HCT116 (cell line): ENCODE data around the gene RABGEF1. TPM values are rescaled to one million over a fixed set of nuclear protein-coding genes. Genes with fewer than 3 reads are reported as not detected.
"Not testable (repeated sequence)": the region's sequence is repeated elsewhere in the genome, so short reads cannot be mapped to it uniquely, and the experiment has no call there.

Source experiments
- ATAC-seq: fragments of 200-7000 bp; cut with Tn5 transposase; 2 replicates; pipeline ENCODE4 v1.9.1; 2020; ENCODE audit warnings: mild to moderate bottlenecking, moderate library complexity
- BruUV-seq: library from RNA; stranded (reverse); fragments of 400-500 nt; replicated peaks from 2 replicates; lab custom pipeline; 2021; lab: Mats Ljungman, UMichigan
- CTCF ChIA-PET: fragments of 300-600 bp; sonication (Branson Sonifier 250); formaldehyde crosslinking; loops from one replicate; lab custom pipeline; 2021; ENCODE audit warnings: antibody characterized with exemption; lab: Charles Lee
- POLR2A ChIA-PET: fragments of 300-600, 350-600 bp; sonication (Branson Sonifier 250); formaldehyde crosslinking; loops from one replicate; lab custom pipeline; 2021; ENCODE audit warnings: antibody characterized with exemption; lab: Charles Lee
- RAD21 ChIA-PET, 2 experiments: fragments of 300-600 bp; sonication (Branson Sonifier 250); formaldehyde crosslinking; loops; one replicate each; lab custom pipeline; 2023; ENCODE audit warnings: low total read pairs in 2 of 2; ENCODE audit not compliant: uncharacterized antibody in 2 of 2, unreplicated experiment in 2 of 2, low non-redundant PET in 1 of 2; lab: Charles Lee
- DNase-seq: peaks from one replicate; pipeline ENCODE4 v3.0.0-alpha.2; 2010; ENCODE audit warnings: low read depth, low spot score
- H2AFZ ChIP-seq: fragments of 200-600 bp; shearing (Covaris generic), sonication (generic); 2 replicates; pipeline ENCODE4 v1.6.1; 2017; ENCODE audit warnings: low read depth, mixed run types, mixed read lengths, antibody characterized with exemption, low read length; ENCODE audit not compliant: poor library complexity, severe bottlenecking
- H3K27ac ChIP-seq: 2 replicates; pipeline ENCODE4 v1.5.1; 2012; ENCODE audit warnings: low read depth, low read length
- H3K27me3 ChIP-seq: fragments of 200-600 bp; sonication (generic); 2 replicates; pipeline ENCODE4 v1.6.1; 2016; ENCODE audit warnings: mixed run types, low read length, mixed read lengths; ENCODE audit not compliant: insufficient read depth
- H3K36me3 ChIP-seq, 2 experiments: fragments of 200-500 bp in 1 of 2; fragments of 200-600 bp in 1 of 2; sonication (Bioruptor generic) in 1 of 2; sonication (generic) in 1 of 2; 2 replicates each; pipeline versions ENCODE4 v1.5.1 to v1.6.1; 2014 to 2016; ENCODE audit warnings: low read length in 2 of 2, inconsistent platforms in 1 of 2, mixed read lengths in 1 of 2, mixed run types in 1 of 2; ENCODE audit not compliant: insufficient read depth in 2 of 2, control insufficient read depth in 1 of 2
- H3K4me1 ChIP-seq, 2 experiments: fragments of 200-600 bp in 1 of 2; sonication (generic) in 1 of 2; 2 replicates each; pipeline versions ENCODE4 v1.5.1 to v1.6.1; 2012 to 2017; ENCODE audit warnings: low read length in 2 of 2, inconsistent platforms in 1 of 2, mild to moderate bottlenecking in 1 of 2, mixed read lengths in 1 of 2, mixed run types in 1 of 2, moderate library complexity in 1 of 2; ENCODE audit not compliant: insufficient read depth in 2 of 2, control insufficient read depth in 1 of 2
- H3K4me2 ChIP-seq: fragments of 200-600 bp; sonication (generic); 2 replicates; pipeline ENCODE4 v1.6.1; 2017; ENCODE audit warnings: mixed run types, low read length, mixed read lengths
- H3K4me3 ChIP-seq, 2 experiments: fragments of 200-600 bp in 1 of 2; sonication (generic) in 1 of 2; replicated peaks in 1 of 2; 2 replicates each; pipeline ENCODE4 v1.5.1; 2011 to 2016; ENCODE audit warnings: low read length in 2 of 2, control low read depth in 1 of 2, low read depth in 1 of 2, mild to moderate bottlenecking in 1 of 2, mixed read lengths in 1 of 2, mixed run types in 1 of 2
- H3K79me2 ChIP-seq: fragments of 200-600 bp; sonication (generic); 2 replicates; pipeline ENCODE4 v1.6.1; 2017; ENCODE audit warnings: mild to moderate bottlenecking, mixed run types, low read length, moderate library complexity, mixed read lengths; ENCODE audit not compliant: insufficient read depth
- H3K9ac ChIP-seq: fragments of 200-600 bp; sonication (generic); 2 replicates; pipeline ENCODE4 v1.6.1; 2016; ENCODE audit warnings: low read length, mixed read lengths
- H3K9me2 ChIP-seq: fragments of 200-600 bp; sonication (generic), shearing (Covaris generic); 2 replicates; pipeline ENCODE4 v1.6.1; 2017; ENCODE audit warnings: mixed run types, mild to moderate bottlenecking, moderate library complexity; ENCODE audit not compliant: insufficient read depth
- H3K9me3 ChIP-seq, 2 experiments: fragments of 200-500 bp in 1 of 2; fragments of 200-600 bp in 1 of 2; sonication (Bioruptor generic) in 1 of 2; sonication (generic) in 1 of 2; 2 replicates each; pipeline ENCODE4 v1.6.1; 2014 to 2017; ENCODE audit warnings: low read length in 2 of 2, mixed read lengths in 2 of 2, inconsistent platforms in 1 of 2, low read depth in 1 of 2, mild to moderate bottlenecking in 1 of 2, mixed run types in 1 of 2, moderate library complexity in 1 of 2; ENCODE audit not compliant: control insufficient read depth in 1 of 2, insufficient read depth in 1 of 2
- H4K20me1 ChIP-seq: fragments of 200-600 bp; sonication (generic), shearing (Covaris generic); 2 replicates; pipeline ENCODE4 v1.6.1; 2017; ENCODE audit warnings: mixed run types, mild to moderate bottlenecking, moderate library complexity; ENCODE audit not compliant: insufficient read depth
- CBX3 ChIP-seq: IDR thresholded peaks from 2 replicates; pipeline ENCODE4 v1.6.1; 2012; ENCODE audit warnings: low read depth
- CEBPB ChIP-seq: IDR thresholded peaks from 2 replicates; pipeline ENCODE4 v1.6.1; 2012; ENCODE audit warnings: low read depth
- CTCF ChIP-seq, 3 experiments: fragments of 200-600 bp in 1 of 3; sonication (generic) in 1 of 3; IDR thresholded peaks in 2 of 3; conservative IDR thresholded peaks in 1 of 3; 2 replicates each; pipeline ENCODE4 v1.5.1; 2012 to 2017; ENCODE audit warnings: low read depth in 2 of 3, low read length in 2 of 3, antibody characterized with exemption in 1 of 3, borderline replicate concordance in 1 of 3, control low read depth in 1 of 3, mild to moderate bottlenecking in 1 of 3, mixed read lengths in 1 of 3, mixed run types in 1 of 3, moderate library complexity in 1 of 3; ENCODE audit not compliant: insufficient read depth in 1 of 3
- ELF1 ChIP-seq: IDR thresholded peaks from 2 replicates; pipeline ENCODE4 v1.6.1; 2012; ENCODE audit warnings: low read depth, borderline replicate concordance
- EZH2 ChIP-seq: fragments of 200-600 bp; sonication (generic); IDR thresholded peaks from 2 replicates; pipeline ENCODE4 v1.6.1; 2017; ENCODE audit warnings: antibody characterized with exemption, mixed run types
- FOSL1 ChIP-seq: IDR thresholded peaks from 2 replicates; pipeline ENCODE4 v1.6.1; 2012; ENCODE audit warnings: low read depth
- POLR2AphosphoS5 ChIP-seq: IDR thresholded peaks from 2 replicates; pipeline ENCODE4 v1.6.1; 2011; ENCODE audit warnings: mild to moderate bottlenecking, low read depth, low read length, moderate library complexity
- RAD21 ChIP-seq: IDR thresholded peaks from 2 replicates; pipeline ENCODE4 v1.6.1; 2012; ENCODE audit warnings: low read depth, mild to moderate bottlenecking
- SP1 ChIP-seq: IDR thresholded peaks from 2 replicates; pipeline ENCODE4 v1.6.1; 2012; ENCODE audit warnings: low read depth
- SRF ChIP-seq: IDR thresholded peaks from 2 replicates; pipeline ENCODE4 v1.6.1; 2012; ENCODE audit warnings: low read depth
- TCF7L2 ChIP-seq: IDR thresholded peaks from 2 replicates; pipeline ENCODE4 v1.7.0; 2011; ENCODE audit warnings: borderline replicate concordance, inconsistent platforms; ENCODE audit not compliant: insufficient read depth, insufficient read length; ENCODE audit errors: extremely low read depth
- YY1 ChIP-seq: IDR thresholded peaks from 2 replicates; pipeline ENCODE4 v1.6.1; 2011; ENCODE audit warnings: low read length, low read depth, moderate library complexity, mild to moderate bottlenecking; ENCODE audit not compliant: insufficient replicate concordance; ENCODE audit errors: extremely low read depth
- ZBTB33 ChIP-seq: IDR thresholded peaks from 2 replicates; pipeline ENCODE4 v1.6.1; 2011; ENCODE audit warnings: mild to moderate bottlenecking, low read length, moderate library complexity; ENCODE audit not compliant: insufficient replicate concordance; ENCODE audit errors: extremely low read depth
- intact Hi-C: fragments of 100-400 bp; cut with micrococcal nuclease; formaldehyde crosslinking; loops from 2 replicates; pipeline ENCODE4 v1.10.0; 2022
- total RNA-seq: library from RNA; stranded (reverse); gene quantifications from one replicate; pipeline ENCODE4 v1.2.1, GENCODE V29; 2021; ENCODE audit not compliant: unreplicated experiment
- TF ChIP-seq, protein P1 (sequence below): IDR thresholded peaks from 2 replicates; pipeline ENCODE4 v1.6.1; 2012

Gene RABGEF1
- total RNA-seq, 1 experiment from 2014 or later: 22.9 TPM

GRCh38 chr7:66825538-66825937, 85.0 kb downstream of the RABGEF1 start:
- peak; percentile 82 for ATAC-seq
- H3K9ac ChIP-seq, H4K20me1 ChIP-seq, intact Hi-C loops, POLR2A ChIA-PET, H3K4me2 ChIP-seq, H3K9me3 ChIP-seq, DNase-seq, CTCF ChIA-PET, BruUV-seq, H3K27ac ChIP-seq, H3K79me2 ChIP-seq, H3K9me2 ChIP-seq, RAD21 ChIA-PET, H3K4me1 ChIP-seq, H3K4me3 ChIP-seq, H3K36me3 ChIP-seq, H3K27me3 ChIP-seq, H2AFZ ChIP-seq: not testable (repeated sequence)
- TF ChIP-seq CTCF (IDR thresholded peaks at IDR 0.05 in 2 of 3, conservative IDR thresholded peaks at IDR 0.05 in 1 of 3; ENCODE audit: borderline replicate concordance in 1 of 3, insufficient read depth in 1 of 3, low read depth in 2 of 3, low read length in 2 of 3) (peak in 2 of 3 experiments; percentile 47 to 61; a peak in 4 of 6 replicates), RAD21 (peak; percentile 39)

- no peaks in the 10 kb centered on the region for H3K4me1 ChIP-seq
- ATAC-seq (no peak), DNase-seq (no peak)
- POLR2A ChIA-PET: no interaction called here
- RAD21 ChIA-PET: no interaction called here
- H3K27ac ChIP-seq: no peak overlapping the region
- H2AFZ ChIP-seq: no peak overlapping the region
- CTCF ChIA-PET: interaction anchor here (0.6 kb wide), 1 partner anchor 175 kb away, joined by 4 read pairs; no protein-coding TSS in a partner anchor
- H3K79me2 ChIP-seq: no peaks in the 10 kb centered on the region
- H4K20me1 ChIP-seq: no peaks in the 10 kb centered on the region
- no peak overlapping the region for H3K9ac ChIP-seq
- no peaks in the 10 kb centered on the region for H3K9me3 ChIP-seq
- intact Hi-C loops: no loop called here
- H3K9me2 ChIP-seq: no peaks in the 10 kb centered on the region
- no TSS peak for BruUV-seq
- H3K4me2 ChIP-seq: no peak overlapping the region
- no peaks in the 10 kb centered on the region for H3K36me3 ChIP-seq
- no peak overlapping the region for H3K4me3 ChIP-seq
- no peaks in the 10 kb centered on the region for H3K27me3 ChIP-seq
- no peak for TF ChIP-seq ZBTB33
- TF ChIP-seq TCF7L2: no peak
- no peak for TF ChIP-seq SP1
- TF ChIP-seq SRF: no peak
- TF ChIP-seq CEBPB: no peak
- TF ChIP-seq POLR2AphosphoS5: no peak
- no peak for TF ChIP-seq CBX3
- TF ChIP-seq FOSL1: no peak
- TF ChIP-seq EZH2: no peak
- TF ChIP-seq YY1: no peak
- TF ChIP-seq ELF1: no peak
- TF ChIP-seq, protein P1, sequence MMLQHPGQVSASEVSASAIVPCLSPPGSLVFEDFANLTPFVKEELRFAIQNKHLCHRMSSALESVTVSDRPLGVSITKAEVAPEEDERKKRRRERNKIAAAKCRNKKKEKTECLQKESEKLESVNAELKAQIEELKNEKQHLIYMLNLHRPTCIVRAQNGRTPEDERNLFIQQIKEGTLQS: no peak
These were observed 86.1 kb downstream of the RABGEF1 start for GRCh38 chr7:66826649-66827048.
